Activated naive CD4-positive, alpha-beta T cell (primary cell): Measurements from ENCODE around the gene AFM.

Source experiments
- DNase-seq, 4 experiments: peaks; one replicate each; lab custom pipeline; 2025; lab: John Stamatoyannopoulos, UW

Gene AFM

DNA sequence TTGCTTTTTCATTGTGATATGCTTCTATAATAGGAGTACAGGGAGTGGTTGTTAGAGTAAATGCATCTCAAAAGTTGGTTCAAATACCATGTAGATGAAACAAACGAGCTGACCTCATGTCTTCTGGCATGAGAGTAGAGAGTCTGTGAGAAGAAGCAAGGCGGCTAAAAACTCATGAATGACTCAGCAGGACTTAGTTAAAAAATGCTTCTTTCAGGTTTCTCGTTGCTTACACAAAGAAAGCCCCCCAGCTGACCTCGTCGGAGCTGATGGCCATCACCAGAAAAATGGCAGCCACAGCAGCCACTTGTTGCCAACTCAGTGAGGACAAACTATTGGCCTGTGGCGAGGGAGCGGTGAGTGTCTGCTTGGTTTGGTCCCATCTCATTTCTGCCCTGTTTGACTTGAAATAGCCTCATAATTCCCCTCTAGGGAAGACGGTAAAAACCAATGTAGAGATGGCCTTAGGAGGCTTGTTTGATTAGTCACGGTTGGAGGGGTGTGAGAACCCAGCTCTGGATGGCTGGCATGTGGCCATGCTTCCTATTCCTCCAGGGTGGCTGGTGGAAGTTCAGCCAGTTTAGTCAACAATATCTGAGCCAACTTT, 31.0 kb upstream of the AFM start:
- DNase-seq: no peak

DNA sequence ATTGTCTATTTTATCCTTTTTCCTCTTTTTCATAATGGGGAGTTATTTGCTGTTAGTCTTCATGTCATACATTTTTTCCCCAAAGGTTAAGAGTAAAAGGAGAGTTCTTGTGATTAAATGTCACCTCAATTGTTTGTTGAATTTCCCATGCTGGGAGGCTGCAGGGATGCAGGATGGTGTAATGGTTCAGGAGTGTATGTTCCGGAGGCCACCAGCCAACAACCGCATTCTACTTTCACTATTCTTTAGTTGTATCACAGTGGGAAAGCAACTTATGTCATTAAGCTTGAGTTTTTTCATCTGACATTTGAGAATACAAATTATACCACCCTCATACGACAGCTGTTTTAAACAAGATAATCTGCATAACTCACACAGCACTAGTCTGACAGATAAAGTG, 30.1 kb upstream of the AFM start:
- DNase-seq: no peak

- no peak for DNase-seq
Observed at GRCh38 chr4:73451981-73452747, 29.4 kb upstream of the AFM start.

DNA sequence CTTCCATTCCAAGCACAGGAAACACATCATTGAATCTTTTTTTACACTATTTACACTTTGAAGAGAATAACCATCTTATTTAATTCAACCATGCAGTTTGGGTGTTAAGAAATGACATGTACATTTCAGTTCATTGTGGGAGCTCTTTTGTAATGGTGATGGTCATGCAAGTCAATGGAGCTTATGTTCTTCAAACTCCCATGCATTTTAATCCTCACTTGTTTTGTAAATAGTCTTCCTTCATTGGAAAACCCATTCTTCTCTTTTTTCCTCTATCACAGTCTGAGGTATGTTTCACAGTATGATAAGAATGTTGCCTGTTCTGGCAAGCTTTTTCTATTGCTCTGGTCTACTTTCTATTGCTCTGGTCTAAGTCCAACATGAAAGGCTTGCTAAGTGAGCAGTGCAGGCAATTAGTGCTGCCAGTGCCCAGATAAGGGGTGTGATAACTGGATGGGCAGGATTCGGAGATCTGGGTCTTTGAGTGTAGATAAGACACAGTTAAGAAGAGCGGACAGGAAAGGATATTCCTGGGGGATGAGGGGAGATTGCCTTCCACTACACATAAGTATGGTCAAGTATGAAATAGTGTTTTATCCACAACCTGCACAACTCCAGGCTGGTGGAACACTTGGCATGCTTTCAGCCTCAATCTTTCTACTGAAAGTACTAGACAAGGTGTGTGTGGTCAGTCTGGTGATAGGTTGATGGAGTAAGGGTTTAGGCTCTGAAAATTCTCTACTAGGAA, 28.4 kb upstream of the AFM start:
- DNase-seq: no peak

GRCh38 chr4:73453701-73454005, 27.9 kb upstream of the AFM start:
- no peak for DNase-seq

GRCh38 chr4:73454920-73455319, 26.6 kb upstream of the AFM start:
- no peak for DNase-seq

DNA sequence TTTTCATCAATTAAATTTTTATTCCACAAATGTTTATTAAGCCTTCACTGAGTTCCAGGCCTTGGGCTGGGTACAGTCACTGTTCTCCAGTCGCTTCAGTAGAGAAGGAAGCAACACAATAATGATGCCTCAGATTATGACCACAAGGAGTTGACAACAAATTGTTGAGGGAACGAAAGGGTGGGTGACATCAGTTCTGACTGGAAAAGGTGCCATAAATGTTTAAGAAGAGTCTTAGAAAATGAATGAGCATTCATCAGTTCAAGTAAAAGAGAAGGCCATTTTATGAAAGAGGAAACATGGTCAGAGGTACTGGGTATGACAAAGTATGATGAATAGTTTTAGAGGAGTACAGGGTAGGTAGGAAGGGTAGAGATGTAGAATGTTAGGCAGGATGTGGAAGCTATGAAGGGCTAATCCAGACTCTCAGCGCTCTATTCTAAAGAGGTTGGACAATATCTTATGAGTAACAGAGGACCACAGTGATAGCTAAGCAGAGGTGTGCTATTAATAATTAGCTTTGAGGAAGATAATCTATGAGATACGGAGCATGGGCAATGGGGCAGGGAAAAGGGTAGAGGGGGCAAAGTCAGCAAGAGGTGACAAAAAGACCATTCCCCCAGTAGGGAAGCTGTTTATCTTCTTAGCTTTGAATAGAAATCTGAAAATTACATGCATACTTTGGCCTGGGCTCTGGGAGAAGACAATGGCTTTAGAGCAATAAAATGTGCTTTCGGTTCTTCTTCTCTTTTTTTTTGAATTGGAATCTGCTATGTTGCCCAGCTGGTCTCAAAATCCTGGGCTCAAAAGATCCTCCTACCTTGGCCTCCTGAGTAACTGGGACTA, 25.1 kb upstream of the AFM start:
- DNase-seq: no peak

DNA sequence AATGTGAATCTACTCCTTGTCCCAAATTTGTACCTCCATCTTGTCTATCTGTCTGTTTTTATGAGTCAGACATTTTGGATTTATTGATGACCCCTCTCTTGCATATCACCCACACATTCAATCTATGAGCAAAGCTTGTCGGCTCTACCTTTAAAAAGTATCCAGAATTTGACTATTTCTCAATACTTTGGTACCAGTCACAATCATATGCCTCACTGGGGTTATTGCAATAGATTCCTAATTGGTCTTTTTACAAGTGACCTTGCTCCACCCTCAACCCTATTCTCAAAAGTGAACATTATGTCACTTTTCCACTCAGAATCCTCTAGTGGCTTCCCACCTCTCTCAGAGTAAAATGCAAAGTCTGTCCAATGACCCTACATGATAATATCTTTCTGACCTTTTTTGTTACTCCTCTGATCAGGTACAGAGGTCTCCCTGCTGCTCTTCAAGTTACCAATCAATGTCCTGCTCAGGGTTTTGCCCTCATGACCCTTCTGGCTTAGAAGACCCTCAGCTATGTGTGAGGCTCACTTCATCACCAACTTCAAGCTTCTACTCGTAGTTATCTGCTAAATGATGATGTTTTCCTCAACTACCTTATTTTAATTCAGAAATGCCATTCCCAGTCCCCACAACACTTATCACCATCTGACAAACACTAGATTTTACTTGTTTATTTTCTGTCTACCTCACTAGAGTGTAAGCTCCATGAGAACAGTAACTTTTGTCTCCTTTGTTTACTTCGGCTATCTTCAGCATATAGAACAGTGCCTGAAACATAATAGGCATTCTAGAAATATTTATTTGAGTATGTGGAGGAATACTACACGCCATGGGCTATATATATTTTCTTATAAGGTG, 23.1 kb upstream of the AFM start:
- no peak for DNase-seq

GRCh38 chr4:73459048-73459421, 22.5 kb upstream of the AFM start:
- no peak for DNase-seq

GRCh38 chr4:73460913-73461522, 20.5 kb upstream of the AFM start:
- DNase-seq: no peak

GRCh38 chr4:73468170-73468569, 13.4 kb upstream of the AFM start:
- DNase-seq: no peak

DNA sequence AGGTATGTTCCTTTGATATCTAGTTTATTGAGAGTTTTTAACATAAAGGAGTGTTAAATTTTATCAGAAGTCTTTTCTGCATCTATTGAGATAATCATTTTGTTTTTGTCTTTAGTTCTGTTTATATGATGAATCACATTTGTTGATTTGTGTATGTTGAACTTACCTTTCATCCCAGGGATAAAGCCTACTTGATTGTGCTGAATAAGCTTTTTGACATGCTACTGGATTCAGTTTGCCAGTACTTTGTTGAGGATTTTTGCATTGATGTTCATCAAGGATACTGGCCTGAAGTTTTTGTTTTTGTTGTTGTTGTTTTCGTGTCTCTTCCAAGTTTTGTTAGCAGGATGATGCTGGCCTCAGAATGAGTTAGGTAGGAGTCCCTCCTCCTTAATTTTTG, 10.8 kb upstream of the AFM start:
- DNase-seq: no peak

- peak in 1 of 4 experiments; percentile 0 for DNase-seq
Observed at GRCh38 chr4:73477176-73477575, 4.4 kb upstream of the AFM start.

DNA sequence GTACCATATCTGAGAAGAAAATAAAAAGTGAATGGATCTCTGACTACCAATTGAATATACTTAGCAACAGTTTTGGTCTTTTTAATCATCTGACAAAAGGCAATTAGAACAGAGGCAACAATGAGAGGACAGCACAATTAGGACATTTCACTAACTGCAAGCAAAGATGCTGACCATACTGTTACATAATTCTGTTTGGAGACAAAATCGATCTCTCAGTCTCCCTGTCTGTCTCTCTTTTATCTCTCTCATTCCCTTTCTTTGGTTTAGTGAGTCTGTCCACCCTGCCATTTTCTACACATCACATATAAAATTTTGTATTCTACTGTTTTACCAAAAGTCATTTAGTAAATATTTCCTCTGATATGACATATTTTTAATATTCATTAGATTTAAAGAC, 2.2 kb upstream of the AFM start:
- no peak for DNase-seq

GRCh38 chr4:73485085-73485484, 3.5 kb downstream of the AFM start:
- DNase-seq: no peak

DNA sequence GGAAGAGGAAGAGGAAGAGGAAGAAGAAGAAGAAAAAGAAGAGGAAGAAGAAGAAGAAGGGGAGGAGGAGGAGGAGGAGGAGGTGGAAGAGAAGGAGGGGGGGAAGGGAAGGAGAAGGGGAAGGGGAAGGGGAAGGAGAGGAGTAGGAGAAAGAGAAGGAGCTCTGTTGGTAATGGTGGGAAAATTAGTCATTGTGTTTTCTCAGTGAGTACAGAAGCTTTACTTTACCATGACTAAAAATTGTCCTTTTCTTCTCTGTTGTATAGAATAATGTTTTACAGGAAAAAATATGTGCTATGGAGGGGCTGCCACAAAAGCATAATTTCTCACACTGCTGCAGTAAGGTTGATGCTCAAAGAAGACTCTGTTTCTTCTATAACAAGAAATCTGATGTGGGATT, 4.1 kb downstream of the AFM start:
- no peak for DNase-seq

GRCh38 chr4:73486497-73486896, 5.0 kb downstream of the AFM start:
- DNase-seq: no peak

DNA sequence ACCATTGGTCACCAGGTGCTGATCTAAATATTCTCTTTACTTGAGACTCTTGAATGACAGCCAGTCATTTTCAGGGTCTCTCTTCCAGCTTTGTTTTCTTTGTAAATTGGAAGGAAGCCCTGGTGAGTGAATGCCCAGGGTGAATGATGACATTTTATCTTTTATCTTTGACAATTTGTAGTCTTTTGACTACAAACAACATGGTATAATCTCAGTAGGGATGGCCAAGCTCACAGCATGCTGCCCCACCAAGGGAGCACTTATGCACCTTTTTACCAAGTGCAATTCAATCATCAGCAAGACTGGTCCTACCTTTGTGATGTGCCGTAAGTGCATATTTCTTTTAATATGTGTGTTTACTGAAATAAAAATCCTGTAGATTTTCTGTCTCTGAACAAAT, 5.7 kb downstream of the AFM start:
- no peak for DNase-seq

- no peak for DNase-seq
Observed at GRCh38 chr4:73499996-73500765, 18.6 kb downstream of the AFM start.

DNA sequence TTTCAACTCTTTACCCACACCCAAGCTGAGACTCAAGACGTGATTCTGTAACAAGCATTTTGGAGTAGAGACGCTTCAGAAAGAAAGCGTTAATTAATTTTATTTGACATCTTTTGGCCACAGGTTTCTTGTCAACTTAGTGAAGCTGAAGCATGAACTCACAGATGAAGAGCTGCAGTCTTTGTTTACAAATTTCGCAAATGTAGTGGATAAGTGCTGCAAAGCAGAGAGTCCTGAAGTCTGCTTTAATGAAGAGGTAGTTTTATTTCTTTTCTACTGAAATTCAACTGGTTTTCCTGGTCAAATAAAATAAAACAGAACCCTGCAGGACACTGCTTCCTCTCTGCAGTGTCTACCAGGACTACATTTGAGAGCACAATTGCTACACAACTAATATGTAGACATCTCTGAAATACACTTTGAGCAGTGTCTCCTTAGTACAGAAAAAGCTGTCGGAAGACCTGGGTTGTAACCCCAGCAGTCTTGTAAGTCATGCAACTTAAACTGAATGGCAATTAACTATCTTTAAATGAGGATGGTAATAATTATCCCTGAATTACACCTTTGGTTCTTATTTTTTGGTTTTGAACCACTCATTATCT, 20.2 kb downstream of the AFM start:
- DNase-seq: no peak
